Neural progenitor cell (in vitro differentiated cells): Measurements from ENCODE around the gene IL37. TPM values are rescaled to one million over a fixed set of nuclear protein-coding genes. Genes with fewer than 3 reads are reported as not detected.
"Not testable (repeated sequence)": the region's sequence is repeated elsewhere in the genome, so short reads cannot be mapped to it uniquely, and the experiment has no call there.

ENCODE experiments used
- DNase-seq: peaks from one replicate; pipeline ENCODE4 v3.0.0-alpha.2; 2016; ENCODE audit warnings: low spot score
- H2AFZ ChIP-seq: fragments of 200-600 bp; sonication (generic); replicated peaks from 2 replicates; pipeline ENCODE4 v1.6.1; 2016; ENCODE audit warnings: antibody characterized with exemption
- H3F3A ChIP-seq: fragments of 200-600 bp; sonication (generic); 2 replicates; pipeline ENCODE4 v1.6.1; 2016; ENCODE audit warnings: antibody characterized with exemption, low read depth
- H3K27ac ChIP-seq: fragments of 200-600 bp; sonication (generic); 2 replicates; pipeline ENCODE4 v1.5.1; 2016; ENCODE audit warnings: mild to moderate bottlenecking
- H3K27me3 ChIP-seq: fragments of 200-600 bp; sonication (generic); 2 replicates; pipeline ENCODE4 v1.6.1; 2016; ENCODE audit warnings: mild to moderate bottlenecking, moderate library complexity
- H3K36me3 ChIP-seq: fragments of 200-600 bp; sonication (generic); 2 replicates; pipeline ENCODE4 v1.5.1; 2016
- H3K4me1 ChIP-seq: fragments of 200-600 bp; sonication (generic); 2 replicates; pipeline ENCODE4 v1.6.1; 2016; ENCODE audit warnings: mixed run types
- H3K4me2 ChIP-seq: fragments of 200-600 bp; sonication (generic); 2 replicates; pipeline ENCODE4 v1.6.1; 2016
- H3K4me3 ChIP-seq: fragments of 200-600 bp; sonication (generic); 2 replicates; pipeline ENCODE4 v1.5.1; 2016
- H3K79me2 ChIP-seq: fragments of 200-600 bp; sonication (generic); 2 replicates; pipeline ENCODE4 v1.6.1; 2016; ENCODE audit warnings: low read depth
- H3K9ac ChIP-seq: fragments of 200-600 bp; sonication (generic); 2 replicates; pipeline ENCODE4 v1.6.1; 2016
- H3K9me3 ChIP-seq: fragments of 200-600 bp; sonication (generic); 2 replicates; pipeline ENCODE4 v1.5.1; 2016; ENCODE audit warnings: low read depth
- H4K20me1 ChIP-seq: fragments of 200-600 bp; sonication (generic); 2 replicates; pipeline ENCODE4 v1.6.1; 2016; ENCODE audit warnings: low read depth
- H3K27ac Mint-ChIP-seq: 3 replicates; pipeline ENCODE4 v1.8.0; 2021; ENCODE audit warnings: mixed read lengths
- H3K27me3 Mint-ChIP-seq: 2 replicates; pipeline ENCODE4 v1.8.0; 2022; ENCODE audit warnings: low read depth, mild to moderate bottlenecking, inconsistent platforms, moderate library complexity, mixed read lengths; ENCODE audit not compliant: insufficient read depth
- H3K36me3 Mint-ChIP-seq: 3 replicates; pipeline ENCODE4 v1.8.0; 2021; ENCODE audit warnings: mixed read lengths
- H3K4me1 Mint-ChIP-seq: 3 replicates; pipeline ENCODE4 v1.8.0; 2021; ENCODE audit warnings: mixed read lengths
- H3K4me3 Mint-ChIP-seq: 3 replicates; pipeline ENCODE4 v1.8.0; 2021; ENCODE audit warnings: mild to moderate bottlenecking, moderate library complexity, mixed read lengths
- H3K9me3 Mint-ChIP-seq: 3 replicates; pipeline ENCODE4 v1.8.0; 2020; ENCODE audit warnings: mixed read lengths
- CTCF ChIP-seq: fragments of 200-600 bp; sonication (generic); IDR thresholded peaks from 2 replicates; pipeline ENCODE4 v1.5.1; 2017; ENCODE audit warnings: antibody characterized with exemption, mild to moderate bottlenecking
- EZH2 ChIP-seq: fragments of 200-600 bp; sonication (generic); IDR thresholded peaks from 2 replicates; pipeline ENCODE4 v1.6.1; 2017; ENCODE audit warnings: antibody characterized with exemption, mild to moderate bottlenecking, moderate library complexity
- EZH2phosphoT487 ChIP-seq: fragments of 200-600 bp; sonication (generic); IDR thresholded peaks from 2 replicates; pipeline ENCODE4 v1.6.1; 2017; ENCODE audit warnings: antibody characterized with exemption
- total RNA-seq: library from RNA; depleted of rRNA; stranded (reverse); fragments of >200 nt; gene quantifications from 2 replicates; pipeline ENCODE4 v1.2.3, GENCODE V29; 2015; ENCODE audit warnings: low replicate concordance

The IL37 gene
- total RNA-seq, 1 donor from 2014 or later: not detected

DNA sequence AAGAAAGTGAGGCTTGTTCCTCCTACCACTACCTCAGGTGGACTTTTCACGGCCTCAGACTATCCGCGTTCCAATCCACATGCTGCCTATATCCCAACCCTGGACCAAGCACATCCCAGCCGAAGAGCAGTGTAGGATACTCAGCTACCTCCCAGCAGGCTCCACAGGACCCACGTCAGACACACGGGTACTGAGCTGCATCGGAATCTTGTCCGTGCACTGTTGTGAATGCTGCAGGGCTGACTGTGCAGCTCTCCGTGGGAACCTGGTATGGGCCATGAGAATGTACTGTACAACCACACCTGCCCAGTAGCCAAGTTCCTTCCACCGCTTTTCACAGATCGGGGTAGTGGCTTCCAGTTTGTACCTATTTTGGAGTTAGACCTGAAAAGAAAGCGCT is 22.3 kb downstream of the IL37 start:
- peaks cover 17% of the 10 kb centered on the region for H3K4me1 Mint-ChIP-seq
- H3K27ac ChIP-seq: no peak overlapping the region
- H3K9ac ChIP-seq: no peak overlapping the region
- H3F3A ChIP-seq: no peaks in the 10 kb centered on the region
- H3K9me3 ChIP-seq: no peaks in the 10 kb centered on the region
- TF ChIP-seq EZH2 (no peak), EZH2phosphoT487 (no peak), CTCF (no peak)
- H3K27ac Mint-ChIP-seq: no peak overlapping the region
- no peak overlapping the region for H3K4me3 Mint-ChIP-seq
- DNase-seq: no peak
- H3K79me2 ChIP-seq: no peaks in the 10 kb centered on the region
- H3K36me3 Mint-ChIP-seq: no peaks in the 10 kb centered on the region
- H3K27me3 Mint-ChIP-seq: peaks cover 6% of the 10 kb centered on the region
- H3K36me3 ChIP-seq: no peaks in the 10 kb centered on the region
- no peaks in the 10 kb centered on the region for H3K4me1 ChIP-seq
- H3K27me3 ChIP-seq: no peaks in the 10 kb centered on the region
- no peak overlapping the region for H3K4me3 ChIP-seq
- H4K20me1 ChIP-seq: no peaks in the 10 kb centered on the region
- no peak overlapping the region for H3K4me2 ChIP-seq
- H3K9me3 Mint-ChIP-seq: no peaks in the 10 kb centered on the region
- no peak overlapping the region for H2AFZ ChIP-seq

DNA sequence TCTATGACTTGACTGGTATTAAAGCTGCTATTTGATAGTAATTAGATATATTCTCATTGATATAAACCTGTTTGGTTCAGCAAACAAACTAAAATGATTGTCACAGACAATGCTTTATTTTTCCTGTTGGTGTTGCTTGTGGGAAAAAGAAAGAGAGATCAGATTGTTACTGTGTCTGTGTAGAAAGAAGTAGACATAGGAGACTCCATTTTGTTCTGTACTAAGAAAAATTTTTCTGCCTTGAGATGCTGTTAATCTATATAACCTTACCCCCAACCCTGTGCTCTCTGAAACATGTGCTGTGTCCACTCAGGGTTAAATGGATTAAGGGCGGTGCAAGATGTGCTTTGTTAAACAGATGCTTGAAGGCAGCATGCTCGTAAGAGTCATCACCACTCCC is 23.2 kb downstream of the IL37 start:
- not testable (repeated sequence) for H2AFZ ChIP-seq, H3K4me3 ChIP-seq, H3K9ac ChIP-seq, H3K79me2 ChIP-seq, DNase-seq, H3K27ac ChIP-seq, H3K36me3 ChIP-seq, H3K9me3 ChIP-seq, H3F3A ChIP-seq, H3K36me3 Mint-ChIP-seq, H3K9me3 Mint-ChIP-seq, H3K27me3 ChIP-seq, H3K27me3 Mint-ChIP-seq, H3K27ac Mint-ChIP-seq, H3K4me3 Mint-ChIP-seq, H3K4me1 ChIP-seq, H4K20me1 ChIP-seq, H3K4me2 ChIP-seq
- peaks cover 17% of the 10 kb centered on the region for H3K4me1 Mint-ChIP-seq

DNA sequence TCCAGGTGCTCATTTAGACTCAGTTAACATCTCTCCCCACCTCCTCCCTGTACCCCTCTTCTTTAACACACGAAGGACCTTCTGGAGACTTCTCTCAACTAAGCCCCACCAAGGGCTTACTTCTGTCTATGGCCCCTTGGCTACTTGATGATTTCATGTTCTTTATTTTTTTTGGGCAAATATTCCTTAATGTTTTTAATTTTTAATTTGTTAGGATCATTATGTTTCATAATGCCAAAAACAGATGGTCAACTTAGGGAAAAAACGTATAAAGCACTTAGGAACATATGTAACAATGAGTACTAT is 25.9 kb downstream of the IL37 start:
- Histone ChIP-seq H3K9me3 (no peaks in the 10 kb centered on the region), H3K9ac (no peak overlapping the region), H3K4me3 (no peak overlapping the region), H3K27me3 (peaks cover 5% of the 10 kb centered on the region), H3K4me2 (no peak overlapping the region), H3K36me3 (no peaks in the 10 kb centered on the region), H3F3A (no peaks in the 10 kb centered on the region), H3K4me1 (no peaks in the 10 kb centered on the region), H3K79me2 (no peaks in the 10 kb centered on the region), H4K20me1 (no peaks in the 10 kb centered on the region), H2AFZ (no peak overlapping the region), H3K27ac (no peak overlapping the region)
- peaks cover 4% of the 10 kb centered on the region for H3K27me3 Mint-ChIP-seq
- H3K4me1 Mint-ChIP-seq: peaks cover 17% of the 10 kb centered on the region
- H3K4me3 Mint-ChIP-seq: no peak overlapping the region
- H3K36me3 Mint-ChIP-seq: no peaks in the 10 kb centered on the region
- DNase-seq: no peak
- H3K9me3 Mint-ChIP-seq: no peaks in the 10 kb centered on the region
- no peak overlapping the region for H3K27ac Mint-ChIP-seq
- no peak for TF ChIP-seq EZH2phosphoT487
- TF ChIP-seq EZH2: no peak
- no peak for TF ChIP-seq CTCF

DNA sequence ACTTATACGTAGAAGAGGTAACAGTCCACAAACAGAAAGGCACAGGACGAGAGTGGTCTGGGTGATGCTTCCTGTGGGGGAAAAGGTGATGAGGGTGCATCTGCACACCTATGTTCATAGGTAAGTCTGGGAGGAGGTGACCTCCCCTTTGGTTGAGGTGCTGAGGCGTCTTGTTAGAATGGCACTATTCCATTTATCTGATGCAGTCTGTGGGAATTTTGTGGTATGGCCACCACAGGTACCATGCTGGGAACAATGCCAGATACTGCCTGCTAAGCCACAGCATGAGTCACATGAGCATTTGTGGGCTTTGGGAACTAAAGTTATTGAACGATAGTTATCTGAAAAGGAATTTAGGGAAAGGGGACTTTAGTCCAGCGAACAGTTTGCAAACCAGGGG is 27.9 kb downstream of the IL37 start:
- Mint-ChIP-seq H3K27ac (no peak overlapping the region), H3K4me1 (peaks cover 7% of the 10 kb centered on the region), H3K4me3 (no peak overlapping the region), H3K9me3 (no peaks in the 10 kb centered on the region), H3K36me3 (no peaks in the 10 kb centered on the region), H3K27me3 (peaks cover 4% of the 10 kb centered on the region)
- no peaks in the 10 kb centered on the region for H3F3A ChIP-seq
- DNase-seq: no peak
- no peak overlapping the region for H2AFZ ChIP-seq
- no peak overlapping the region for H3K4me3 ChIP-seq
- no peak for TF ChIP-seq EZH2
- no peak for TF ChIP-seq CTCF
- TF ChIP-seq EZH2phosphoT487: no peak
- H3K36me3 ChIP-seq: no peaks in the 10 kb centered on the region
- no peak overlapping the region for H3K4me2 ChIP-seq
- H3K4me1 ChIP-seq: no peaks in the 10 kb centered on the region
- H3K9me3 ChIP-seq: no peaks in the 10 kb centered on the region
- H3K27ac ChIP-seq: no peak overlapping the region
- no peaks in the 10 kb centered on the region for H3K79me2 ChIP-seq
- H3K27me3 ChIP-seq: peaks cover 5% of the 10 kb centered on the region
- H4K20me1 ChIP-seq: no peaks in the 10 kb centered on the region
- H3K9ac ChIP-seq: no peak overlapping the region
